Nephron (organoid): ENCODE results near the gene MVK.
"Not testable (repeated sequence)": the region's sequence is repeated elsewhere in the genome, so short reads cannot be mapped to it uniquely, and the experiment has no call there.

Experiments
- H3K27ac Mint-ChIP-seq, 3 experiments: 2 replicates each; pipeline ENCODE4 v1.8.0; 2020; ENCODE audit warnings: mixed read lengths in 3 of 3, mild to moderate bottlenecking in 2 of 3, moderate library complexity in 1 of 3
- H3K27me3 Mint-ChIP-seq: 2 replicates; pipeline ENCODE4 v1.8.0; 2021; ENCODE audit warnings: low read depth, mild to moderate bottlenecking, moderate library complexity, mixed read lengths
- H3K36me3 Mint-ChIP-seq: 2 replicates; pipeline ENCODE4 v1.8.0; 2020; ENCODE audit warnings: low read depth, mixed read lengths
- H3K4me1 Mint-ChIP-seq: 2 replicates; pipeline ENCODE4 v1.8.0; 2020; ENCODE audit warnings: mixed read lengths
- H3K4me3 Mint-ChIP-seq, 3 experiments: 2 replicates each; pipeline ENCODE4 v1.8.0; 2020; ENCODE audit warnings: mild to moderate bottlenecking in 3 of 3, mixed read lengths in 3 of 3, moderate library complexity in 2 of 3
- H3K9me3 Mint-ChIP-seq: 2 replicates; pipeline ENCODE4 v1.8.0; 2020; ENCODE audit warnings: mixed read lengths
- CTCF ChIP-seq, 3 experiments: fragments of 200-600 bp; sonication (generic); IDR thresholded peaks; one replicate each; pipeline ENCODE4 v1.5.0; 2021; ENCODE audit warnings: antibody characterized with exemption in 3 of 3; ENCODE audit not compliant: unreplicated experiment in 3 of 3

MVK gene

GRCh38 chr12:109597795-109598427, 24.3 kb downstream of the MVK start:
- Mint-ChIP-seq H3K36me3 (no peaks in the 10 kb centered on the region), H3K27ac (peak overlapping the region; percentile 0 to 7 (median 6)), H3K4me3 (no peak overlapping the region), H3K27me3 (no peaks in the 10 kb centered on the region), H3K4me1 (peaks cover 23% of the 10 kb centered on the region), H3K9me3 (no peaks in the 10 kb centered on the region)
- peak; percentile 95 to 98 (median 95) for TF ChIP-seq CTCF (IDR thresholded peaks at IDR 0.05; ENCODE audit: unreplicated experiment in 3 of 3)

- TF ChIP-seq CTCF (IDR thresholded peaks at IDR 0.05; ENCODE audit: unreplicated experiment in 3 of 3) = no peak
- no peak overlapping the region for H3K4me3 Mint-ChIP-seq
- H3K27ac Mint-ChIP-seq = no peak overlapping the region
- H3K36me3 Mint-ChIP-seq = no peaks in the 10 kb centered on the region
- peaks cover 23% of the 10 kb centered on the region for H3K4me1 Mint-ChIP-seq
- peaks cover 3% of the 10 kb centered on the region for H3K27me3 Mint-ChIP-seq
- no peaks in the 10 kb centered on the region for H3K9me3 Mint-ChIP-seq
Observed at GRCh38 chr12:109598428-109598854, 24.8 kb downstream of the MVK start.

- peaks cover 20% of the 10 kb centered on the region for H3K4me1 Mint-ChIP-seq
- H3K27me3 Mint-ChIP-seq = peaks cover 5% of the 10 kb centered on the region
- no peaks in the 10 kb centered on the region for H3K9me3 Mint-ChIP-seq
- TF ChIP-seq CTCF (IDR thresholded peaks at IDR 0.05; ENCODE audit: unreplicated experiment in 3 of 3) = no peak
- no peaks in the 10 kb centered on the region for H3K36me3 Mint-ChIP-seq
- H3K4me3 Mint-ChIP-seq = no peak overlapping the region
- no peak overlapping the region for H3K27ac Mint-ChIP-seq
Observed at GRCh38 chr12:109599087-109599486, 25.5 kb downstream of the MVK start.

GRCh38 chr12:109600481-109600880, 26.9 kb downstream of the MVK start:
- Mint-ChIP-seq H3K36me3 (no peaks in the 10 kb centered on the region), H3K27ac (no peak overlapping the region), H3K4me1 (peaks cover 23% of the 10 kb centered on the region), H3K9me3 (no peaks in the 10 kb centered on the region), H3K4me3 (no peak overlapping the region), H3K27me3 (peaks cover 5% of the 10 kb centered on the region)
- no peak for TF ChIP-seq CTCF (IDR thresholded peaks at IDR 0.05; ENCODE audit: unreplicated experiment in 3 of 3)

GRCh38 chr12:109600995-109601394, 27.4 kb downstream of the MVK start:
- TF ChIP-seq CTCF (IDR thresholded peaks at IDR 0.05; ENCODE audit: unreplicated experiment in 3 of 3) = no peak
- Mint-ChIP-seq H3K4me1 (peaks cover 25% of the 10 kb centered on the region), H3K36me3 (no peaks in the 10 kb centered on the region), H3K27me3 (peaks cover 5% of the 10 kb centered on the region), H3K4me3 (no peak overlapping the region), H3K27ac (no peak overlapping the region), H3K9me3 (no peaks in the 10 kb centered on the region)

GRCh38 chr12:109601557-109601956, 28.0 kb downstream of the MVK start:
- Mint-ChIP-seq H3K9me3 (no peaks in the 10 kb centered on the region), H3K27ac (no peak overlapping the region), H3K4me1 (peaks cover 30% of the 10 kb centered on the region), H3K4me3 (no peak overlapping the region), H3K36me3 (no peaks in the 10 kb centered on the region), H3K27me3 (peaks cover 6% of the 10 kb centered on the region)
- no peak for TF ChIP-seq CTCF (IDR thresholded peaks at IDR 0.05; ENCODE audit: unreplicated experiment in 3 of 3)

- not testable (repeated sequence) for H3K4me3 Mint-ChIP-seq, H3K9me3 Mint-ChIP-seq, H3K27ac Mint-ChIP-seq, H3K36me3 Mint-ChIP-seq
- peaks cover 12% of the 10 kb centered on the region for H3K27me3 Mint-ChIP-seq
- H3K4me1 Mint-ChIP-seq = peaks cover 35% of the 10 kb centered on the region
Observed at GRCh38 chr12:109602132-109602531, 28.5 kb downstream of the MVK start.
